K562 (cell line): ENCODE measurements around the gene CBFA2T3. TPM values are rescaled to one million over a fixed set of nuclear protein-coding genes. Genes with fewer than 3 reads are reported as not detected.

Source experiments
- CBFA2T2 ChIP-seq: fragments of 450-650 bp; conservative IDR thresholded peaks from 2 replicates; pipeline ENCODE4 v1.6.1; 2017; ENCODE audit warnings: mild to moderate bottlenecking
- CREM ChIP-seq: IDR thresholded peaks from 2 replicates; pipeline ENCODE4 v1.6.1; 2014; ENCODE audit warnings: antibody characterized with exemption, low read depth
- DMBX1 ChIP-seq: fragments of 250-450 bp; sonication (Bioruptor Pico); IDR thresholded peaks from 2 replicates; pipeline ENCODE4 v1.8.0; 2022; ENCODE audit warnings: inconsistent platforms, mild to moderate bottlenecking, moderate library complexity, borderline replicate concordance
- E2F6 ChIP-seq, 2 experiments: IDR thresholded peaks; 2 replicates each; pipeline ENCODE4 v1.6.1; 2011; ENCODE audit warnings: borderline replicate concordance in 1 of 2, control low read depth in 1 of 2, low read depth in 1 of 2, low read length in 1 of 2, mild to moderate bottlenecking in 1 of 2, mixed read lengths in 1 of 2, moderate library complexity in 1 of 2; ENCODE audit not compliant: insufficient read depth in 1 of 2, insufficient read length in 1 of 2, poor library complexity in 1 of 2, severe bottlenecking in 1 of 2; ENCODE audit errors: extremely low read depth in 1 of 2
- POLR2G ChIP-seq: fragments of 200-400 bp; formaldehyde crosslinking; IDR thresholded peaks from 2 replicates; pipeline ENCODE4 v1.6.1; 2017; ENCODE audit warnings: low read depth, mild to moderate bottlenecking, antibody characterized with exemption, low read length, moderate library complexity
- SMAD4 ChIP-seq: fragments of 250-450 bp; sonication (Bioruptor Pico); conservative IDR thresholded peaks from 2 replicates; pipeline ENCODE4 v1.8.0; 2021; ENCODE audit warnings: inconsistent platforms, mild to moderate bottlenecking, moderate library complexity
- STAG1 ChIP-seq: sonication (generic); formaldehyde crosslinking; IDR thresholded peaks from 2 replicates; pipeline ENCODE4 v1.5.0; 2020; ENCODE audit warnings: missing genetic modification reagents, borderline replicate concordance
- TGIF2 ChIP-seq: sonication (generic); formaldehyde crosslinking; IDR thresholded peaks from 2 replicates; pipeline ENCODE4 v1.8.1; 2022; ENCODE audit warnings: mild to moderate bottlenecking, missing genetic modification reagents, moderate library complexity
- THAP12 ChIP-seq: fragments of 250-450 bp; sonication (Bioruptor Pico); IDR thresholded peaks from 2 replicates; pipeline ENCODE4 v1.9.0; 2021; ENCODE audit warnings: mild to moderate bottlenecking, inconsistent platforms
- ZFP1 ChIP-seq: fragments of 450-650 bp; formaldehyde crosslinking; IDR thresholded peaks from 2 replicates; pipeline ENCODE4 v1.4.0; 2020; ENCODE audit warnings: mild to moderate bottlenecking, mixed read lengths
- ZNF551 ChIP-seq: fragments of 250-450 bp; sonication (Bioruptor Pico); IDR thresholded peaks from 2 replicates; pipeline ENCODE4 v1.5.0; 2021; ENCODE audit warnings: mild to moderate bottlenecking, moderate library complexity
- ZNF561 ChIP-seq: fragments of 450-650 bp; formaldehyde crosslinking; conservative IDR thresholded peaks from 2 replicates; pipeline ENCODE4 v1.4.0; 2020; ENCODE audit warnings: mild to moderate bottlenecking, moderate library complexity
- ZNF644 ChIP-seq: fragments of 200-800 bp; sonication (Bioruptor generic); IDR thresholded peaks from 2 replicates; pipeline ENCODE4 v1.6.1; 2016; ENCODE audit warnings: low read depth, missing genetic modification characterization, missing compliant biosample characterization
- ZZZ3 ChIP-seq: fragments of 450-650 bp; IDR thresholded peaks from 2 replicates; pipeline ENCODE4 v1.6.1; 2016; ENCODE audit warnings: antibody characterized with exemption, mild to moderate bottlenecking, moderate library complexity
- polyA plus RNA-seq, 8 experiments: library from polyadenylated mRNA; depleted of rRNA in 4 of 8; stranded (reverse) in 5 of 8; unstranded in 3 of 8; fragments of >200 nt; fragmentation: Nextera tagmentation in 2 of 8; fragmentation: Illumina TruSeq in 1 of 8; extraction: Ambion mirVana in 2 of 8; extraction: Trizol in 1 of 8; gene quantifications; 2 replicates each; pipeline versions ENCODE4 v1.2.1 to v1.2.3, GENCODE V29; 2011 to 2014; ENCODE audit warnings: inconsistent platforms in 1 of 8, missing spikeins in 1 of 8
- total RNA-seq, 7 experiments: library from RNA; depleted of rRNA in 6 of 7; stranded (reverse); fragments of >200 nt in 6 of 7; fragmentation: Illumina TruSeq in 2 of 7; extraction: Trizol in 2 of 7; gene quantifications; 2 replicates each; pipeline versions ENCODE4 v1.2.1 to v1.2.3, GENCODE V29; 2011 to 2021; ENCODE audit warnings: low replicate concordance in 1 of 7
- TF ChIP-seq, protein P1 (sequence below): fragments of 200-800 bp; sonication (Bioruptor generic); IDR thresholded peaks from 2 replicates; pipeline ENCODE4 v1.6.1; 2017; ENCODE audit warnings: missing genetic modification characterization, missing compliant biosample characterization
- TF ChIP-seq, protein P2 (sequence below): fragments of 450-650 bp; conservative IDR thresholded peaks from 2 replicates; pipeline ENCODE4 v1.6.1; 2016; ENCODE audit warnings: missing genetic modification characterization, low read depth, mild to moderate bottlenecking, control low read depth, missing compliant biosample characterization
- TF ChIP-seq, protein P3 (sequence below): sonication (generic); formaldehyde crosslinking; IDR thresholded peaks from 2 replicates; pipeline ENCODE4 v1.8.1; 2022; ENCODE audit warnings: missing genetic modification reagents

Gene CBFA2T3
- total and polyA plus RNA-seq, 9 of the 15 experiments (the other 6 are each of a cell fraction or from before 2014, with no cell fraction given), result 2.3 to 145 (median 6.7) TPM

GRCh38 chr16:88982286-88983084, 5.5 kb upstream of the CBFA2T3 start (continued):
- TF ChIP-seq DMBX1 (CRISPR knock-in tag) (0 out of 2 replicates have a peak, but pooled peaks have one; percentile 21), POLR2G (peak; percentile 45; the same call in 1 of the 2 replicates), SMAD4 (CRISPR knock-in tag) (0 out of 2 replicates have a peak, but pooled peaks have one; percentile 41), TGIF2 (no peak), CREM (0 out of 2 replicates have a peak, but pooled peaks have one; percentile 6), ZZZ3 (no peak), STAG1 (CRISPR knock-in tag) (no peak), CBFA2T2 (no peak), E2F6 (IDR thresholded peaks at IDR 0.05; ENCODE audit: borderline replicate concordance in 1 of 2, extremely low read depth in 1 of 2, insufficient read depth in 1 of 2, insufficient read length in 1 of 2, low read depth in 1 of 2, low read length in 1 of 2, poor library complexity in 1 of 2, severe bottlenecking in 1 of 2) (peak in 1 of 2 experiments; percentile 33), ZNF551 (CRISPR knock-in tag) (no peak), ZFP1 (CRISPR knock-in tag) (no peak), THAP12 (no peak), ZNF561 (CRISPR knock-in tag) (no peak), ZNF644 (no peak)
- TF ChIP-seq, protein P1, sequence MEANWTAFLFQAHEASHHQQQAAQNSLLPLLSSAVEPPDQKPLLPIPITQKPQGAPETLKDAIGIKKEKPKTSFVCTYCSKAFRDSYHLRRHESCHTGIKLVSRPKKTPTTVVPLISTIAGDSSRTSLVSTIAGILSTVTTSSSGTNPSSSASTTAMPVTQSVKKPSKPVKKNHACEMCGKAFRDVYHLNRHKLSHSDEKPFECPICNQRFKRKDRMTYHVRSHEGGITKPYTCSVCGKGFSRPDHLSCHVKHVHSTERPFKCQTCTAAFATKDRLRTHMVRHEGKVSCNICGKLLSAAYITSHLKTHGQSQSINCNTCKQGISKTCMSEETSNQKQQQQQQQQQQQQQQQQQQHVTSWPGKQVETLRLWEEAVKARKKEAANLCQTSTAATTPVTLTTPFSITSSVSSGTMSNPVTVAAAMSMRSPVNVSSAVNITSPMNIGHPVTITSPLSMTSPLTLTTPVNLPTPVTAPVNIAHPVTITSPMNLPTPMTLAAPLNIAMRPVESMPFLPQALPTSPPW, result peak; percentile 72
- TF ChIP-seq, protein P2, sequence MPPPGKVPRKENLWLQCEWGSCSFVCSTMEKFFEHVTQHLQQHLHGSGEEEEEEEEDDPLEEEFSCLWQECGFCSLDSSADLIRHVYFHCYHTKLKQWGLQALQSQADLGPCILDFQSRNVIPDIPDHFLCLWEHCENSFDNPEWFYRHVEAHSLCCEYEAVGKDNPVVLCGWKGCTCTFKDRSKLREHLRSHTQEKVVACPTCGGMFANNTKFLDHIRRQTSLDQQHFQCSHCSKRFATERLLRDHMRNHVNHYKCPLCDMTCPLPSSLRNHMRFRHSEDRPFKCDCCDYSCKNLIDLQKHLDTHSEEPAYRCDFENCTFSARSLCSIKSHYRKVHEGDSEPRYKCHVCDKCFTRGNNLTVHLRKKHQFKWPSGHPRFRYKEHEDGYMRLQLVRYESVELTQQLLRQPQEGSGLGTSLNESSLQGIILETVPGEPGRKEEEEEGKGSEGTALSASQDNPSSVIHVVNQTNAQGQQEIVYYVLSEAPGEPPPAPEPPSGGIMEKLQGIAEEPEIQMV, result no peak
- TF ChIP-seq, protein P3, sequence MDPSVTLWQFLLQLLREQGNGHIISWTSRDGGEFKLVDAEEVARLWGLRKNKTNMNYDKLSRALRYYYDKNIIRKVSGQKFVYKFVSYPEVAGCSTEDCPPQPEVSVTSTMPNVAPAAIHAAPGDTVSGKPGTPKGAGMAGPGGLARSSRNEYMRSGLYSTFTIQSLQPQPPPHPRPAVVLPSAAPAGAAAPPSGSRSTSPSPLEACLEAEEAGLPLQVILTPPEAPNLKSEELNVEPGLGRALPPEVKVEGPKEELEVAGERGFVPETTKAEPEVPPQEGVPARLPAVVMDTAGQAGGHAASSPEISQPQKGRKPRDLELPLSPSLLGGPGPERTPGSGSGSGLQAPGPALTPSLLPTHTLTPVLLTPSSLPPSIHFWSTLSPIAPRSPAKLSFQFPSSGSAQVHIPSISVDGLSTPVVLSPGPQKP (CRISPR knock-in tag), result no peak
